ENCODE results near the gene VAC14.

DNA sequence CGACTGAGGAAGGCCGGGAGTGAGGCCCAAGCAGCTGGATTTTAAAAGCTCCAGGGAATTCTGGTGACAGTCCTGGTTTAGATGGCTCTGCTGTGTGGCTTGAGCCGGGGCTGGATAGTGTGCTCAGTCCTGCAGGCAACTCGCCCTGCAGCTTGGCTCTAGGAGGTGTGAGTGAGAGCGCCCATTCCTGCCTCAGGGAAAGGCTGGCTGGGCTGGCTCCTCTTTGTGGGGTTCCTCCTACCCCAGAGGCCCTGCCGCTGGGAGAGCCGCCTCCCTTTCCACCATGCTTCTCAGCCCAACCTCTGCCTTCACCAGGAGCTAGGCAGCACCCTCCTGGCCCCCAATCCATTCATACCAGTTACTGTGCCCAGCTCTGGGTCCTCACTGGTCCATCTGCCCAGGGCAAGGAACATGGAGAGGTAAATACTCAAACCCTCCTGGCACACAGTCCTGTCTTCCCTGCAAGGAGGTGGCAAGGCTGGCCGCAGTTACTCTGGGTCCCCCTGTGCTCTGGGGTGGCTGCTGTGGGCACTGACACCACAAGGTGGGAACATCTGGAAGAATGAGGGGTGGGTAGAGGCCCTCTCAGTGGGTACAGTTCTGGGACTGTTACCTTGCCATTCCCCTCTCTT is 47.1 kb downstream of the VAC14 start:
- TF ChIP-seq, protein P1, sequence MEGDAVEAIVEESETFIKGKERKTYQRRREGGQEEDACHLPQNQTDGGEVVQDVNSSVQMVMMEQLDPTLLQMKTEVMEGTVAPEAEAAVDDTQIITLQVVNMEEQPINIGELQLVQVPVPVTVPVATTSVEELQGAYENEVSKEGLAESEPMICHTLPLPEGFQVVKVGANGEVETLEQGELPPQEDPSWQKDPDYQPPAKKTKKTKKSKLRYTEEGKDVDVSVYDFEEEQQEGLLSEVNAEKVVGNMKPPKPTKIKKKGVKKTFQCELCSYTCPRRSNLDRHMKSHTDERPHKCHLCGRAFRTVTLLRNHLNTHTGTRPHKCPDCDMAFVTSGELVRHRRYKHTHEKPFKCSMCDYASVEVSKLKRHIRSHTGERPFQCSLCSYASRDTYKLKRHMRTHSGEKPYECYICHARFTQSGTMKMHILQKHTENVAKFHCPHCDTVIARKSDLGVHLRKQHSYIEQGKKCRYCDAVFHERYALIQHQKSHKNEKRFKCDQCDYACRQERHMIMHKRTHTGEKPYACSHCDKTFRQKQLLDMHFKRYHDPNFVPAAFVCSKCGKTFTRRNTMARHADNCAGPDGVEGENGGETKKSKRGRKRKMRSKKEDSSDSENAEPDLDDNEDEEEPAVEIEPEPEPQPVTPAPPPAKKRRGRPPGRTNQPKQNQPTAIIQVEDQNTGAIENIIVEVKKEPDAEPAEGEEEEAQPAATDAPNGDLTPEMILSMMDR (conservative IDR thresholded peaks at IDR 0.05; ENCODE audit: low read depth, low read length) = no peak
- TF ChIP-seq EZH2 (IDR thresholded peaks at IDR 0.05; ENCODE audit: low read length, unreplicated experiment) = no peak
